K562 (cell line): ENCODE measurements around the gene ACR. TPM values are rescaled to one million over a fixed set of nuclear protein-coding genes. Genes with fewer than 3 reads are reported as not detected.
"Not testable (repeated sequence)": the region's sequence is repeated elsewhere in the genome, so short reads cannot be mapped to it uniquely, and the experiment has no call there.

Source experiments
- ATAC-seq: fragments of 200-7000 bp; cut with Tn5 transposase; 3 replicates; pipeline ENCODE4 v1.9.1; 2020; ENCODE audit warnings: moderate library complexity
- BruUV-seq: library from RNA; stranded (reverse); fragments of 400-500 nt; replicated peaks from 2 replicates; lab custom pipeline; 2021; lab: Mats Ljungman, UMichigan
- CTCF ChIA-PET: fragments of 300-600 bp; formaldehyde crosslinking; extraction: SDS; loops from one replicate; lab custom pipeline; 2021; ENCODE audit warnings: low intra/inter-chr PET ratio; lab: Yijun Ruan, JAX
- POLR2A ChIA-PET: fragments of 300-600, 350-650 bp; sonication (Branson Sonifier 250); formaldehyde crosslinking; extraction: SDS; loops from one replicate; lab custom pipeline; 2021; ENCODE audit warnings: antibody characterized with exemption, inconsistent platforms; lab: Yijun Ruan, JAX
- DNase-seq, 4 experiments: peaks; one replicate each; pipeline versions ENCODE4 v3.0.0 to v3.0.0-alpha.2; 2011 to 2018; ENCODE audit warnings: low spot score in 3 of 4, mixed read lengths in 3 of 4; ENCODE audit errors: extremely low read depth in 1 of 4
- FAIRE-seq: peaks from 2 replicates; lab custom pipeline; 2011; peaks lifted over from hg19 to GRCh38; lab: Jason Lieb, UNC
- H2AFZ ChIP-seq: 2 replicates; pipeline ENCODE4 v1.6.0; 2011; ENCODE audit warnings: low read depth, low read length, control low read depth, inconsistent platforms
- H3K27ac ChIP-seq: fragments of 200-600 bp; 3 replicates; pipeline ENCODE4 v1.8.0; 2011; ENCODE audit warnings: low read depth, mild to moderate bottlenecking, control low read depth, inconsistent platforms, low read length, moderate library complexity, mixed read lengths; ENCODE audit errors: extremely low read depth
- H3K27me3 ChIP-seq, 2 experiments: fragments of 300-600 bp in 1 of 2; 2 replicates in 1 of 2; 3 replicates in 1 of 2; pipeline versions ENCODE4 v1.6.0 to v1.8.0; 2011; ENCODE audit warnings: inconsistent platforms in 2 of 2, low read length in 2 of 2, mild to moderate bottlenecking in 1 of 2, mixed read lengths in 1 of 2, moderate library complexity in 1 of 2; ENCODE audit not compliant: control insufficient read depth in 2 of 2, insufficient read depth in 2 of 2
- H3K36me3 ChIP-seq: fragments of 300-600 bp; 3 replicates; pipeline ENCODE4 v1.8.0; 2011; ENCODE audit warnings: mild to moderate bottlenecking, low read length, inconsistent platforms; ENCODE audit not compliant: control insufficient read depth, insufficient read depth
- H3K4me1 ChIP-seq, 2 experiments: fragments of 200-600 bp in 1 of 2; replicated peaks in 1 of 2; 2 replicates in 1 of 2; 3 replicates in 1 of 2; pipeline versions ENCODE4 v1.5.1 to v1.8.0; 2011; ENCODE audit warnings: inconsistent platforms in 2 of 2, low read length in 2 of 2, mild to moderate bottlenecking in 1 of 2, mixed read lengths in 1 of 2, moderate library complexity in 1 of 2; ENCODE audit not compliant: control insufficient read depth in 2 of 2, insufficient read depth in 2 of 2
- H3K4me2 ChIP-seq: 2 replicates; pipeline ENCODE4 v1.6.1; 2011; ENCODE audit warnings: low read length, control low read depth, inconsistent platforms, mixed read lengths; ENCODE audit not compliant: insufficient read depth
- H3K4me3 ChIP-seq: fragments of 200-600 bp; sonication (generic), shearing (Covaris generic); 2 replicates; pipeline ENCODE4 v1.5.1; 2016; ENCODE audit warnings: control low read depth, inconsistent platforms
- H3K79me2 ChIP-seq: fragments of 200-600 bp; 3 replicates; pipeline ENCODE4 v1.8.0; 2011; ENCODE audit warnings: low read length, inconsistent platforms; ENCODE audit not compliant: control insufficient read depth, insufficient read depth
- H3K9ac ChIP-seq, 2 experiments: 2 replicates each; pipeline versions ENCODE4 v1.6.0 to v1.6.1; 2011; ENCODE audit warnings: low read depth in 2 of 2, low read length in 2 of 2, control low read depth in 1 of 2, inconsistent platforms in 1 of 2, mild to moderate bottlenecking in 1 of 2, mixed read lengths in 1 of 2; ENCODE audit not compliant: insufficient read depth in 1 of 2
- H3K9me1 ChIP-seq: one replicate; pipeline ENCODE4 v1.6.0; 2011; ENCODE audit warnings: inconsistent platforms, mild to moderate bottlenecking, low read length, moderate library complexity; ENCODE audit not compliant: control insufficient read depth, insufficient read depth
- H3K9me3 ChIP-seq: replicated peaks from 2 replicates; pipeline ENCODE4 v1.5.1; 2011; ENCODE audit warnings: low read depth, low read length, inconsistent platforms; ENCODE audit not compliant: control insufficient read depth, insufficient read depth
- H4K20me1 ChIP-seq: replicated peaks from 2 replicates; pipeline ENCODE4 v1.6.1; 2011; ENCODE audit warnings: low read length, inconsistent platforms, mixed read lengths; ENCODE audit not compliant: control insufficient read depth, insufficient read depth
- CTCF ChIP-seq, 3 experiments: IDR thresholded peaks in 2 of 3; conservative IDR thresholded peaks in 1 of 3; 2 replicates each; pipeline ENCODE4 v1.5.1; 2011 to 2012; ENCODE audit warnings: low read length in 3 of 3, mild to moderate bottlenecking in 3 of 3, control low read depth in 2 of 3, improper control_type of control experiment in 1 of 3, inconsistent platforms in 1 of 3, low read depth in 1 of 3, mixed read lengths in 1 of 3, moderate library complexity in 1 of 3; ENCODE audit not compliant: insufficient read depth in 2 of 3
- SMC3 ChIP-seq: conservative IDR thresholded peaks from 2 replicates; pipeline ENCODE4 v1.6.1; 2011; ENCODE audit warnings: low read depth, low read length, improper control_type of control experiment; ENCODE audit not compliant: insufficient read depth
- WGBS: fragments of 100-300 bp; shearing (Covaris generic); methylation state at CpG from one replicate; pipeline ENCODE4 v1.1.6; 2016; ENCODE audit warnings: low coverage, mixed read lengths; ENCODE audit not compliant: insufficient coverage; ENCODE audit errors: missing lambda C conversion rate; 5-methylcytosine and 5-hydroxymethylcytosine counted together
- in situ Hi-C: fragments of 300-500 bp; cut with MboI; formaldehyde crosslinking; loops from 4 replicates; pipeline ENCODE4 v1.15.0; 2018; ENCODE audit warnings: inconsistent platforms, mixed read lengths
- intact Hi-C: fragments of 100-400 bp; cut with micrococcal nuclease; formaldehyde crosslinking; loops from 2 replicates; pipeline ENCODE4 v1.14.2; 2022
- polyA plus RNA-seq, 8 experiments: library from polyadenylated mRNA; depleted of rRNA in 4 of 8; stranded (reverse) in 5 of 8; unstranded in 3 of 8; fragments of >200 nt; fragmentation: Nextera tagmentation in 2 of 8; fragmentation: Illumina TruSeq in 1 of 8; extraction: Ambion mirVana in 2 of 8; extraction: Trizol in 1 of 8; gene quantifications; 2 replicates each; pipeline versions ENCODE4 v1.2.1 to v1.2.3, GENCODE V29; 2011 to 2014; ENCODE audit warnings: inconsistent platforms in 1 of 8, missing spikeins in 1 of 8
- total RNA-seq, 7 experiments: library from RNA; depleted of rRNA in 6 of 7; stranded (reverse); fragments of >200 nt in 6 of 7; fragmentation: Illumina TruSeq in 2 of 7; extraction: Trizol in 2 of 7; gene quantifications; 2 replicates each; pipeline versions ENCODE4 v1.2.1 to v1.2.3, GENCODE V29; 2011 to 2021; ENCODE audit warnings: low replicate concordance in 1 of 7

The ACR gene
- total and polyA plus RNA-seq, 9 of the 15 experiments (the other 6 are each of a cell fraction or from before 2014, with no cell fraction given) = not detected

- FAIRE-seq, CTCF ChIA-PET, H3K4me1 ChIP-seq, H3K27me3 ChIP-seq, H3K4me3 ChIP-seq, H3K27ac ChIP-seq, BruUV-seq, H3K9me3 ChIP-seq, intact Hi-C loops, H4K20me1 ChIP-seq, H3K9ac ChIP-seq, H3K4me2 ChIP-seq, H3K79me2 ChIP-seq, H3K9me1 ChIP-seq, H2AFZ ChIP-seq, H3K36me3 ChIP-seq, in situ Hi-C loops: not testable (repeated sequence)
- TF ChIP-seq CTCF (IDR thresholded peaks at IDR 0.05 in 2 of 3, conservative IDR thresholded peaks at IDR 0.05 in 1 of 3; ENCODE audit: insufficient read depth in 2 of 3, low read depth in 1 of 3, low read length in 3 of 3) (peak; percentile 53 to 70 (median 59); a peak in 5 of 6 replicates), SMC3 (0 out of 2 replicates have a peak, but pooled peaks have one; percentile 19)
- POLR2A ChIA-PET = interaction anchor here (0.6 kb wide), 2 partner anchors 37 to 59 kb away, joined by 3 read pairs; no protein-coding TSS in a partner anchor
- 15% methylated on average over 8 of the region's 12 CpGs for WGBS
- peak; percentile 35 to 71 (median 38) for DNase-seq
- peak; percentile 99 for ATAC-seq
These were observed 37.1 kb downstream of the ACR start for GRCh38 chr22:50775132-50775531.

- H3K79me2 ChIP-seq, CTCF ChIA-PET, H4K20me1 ChIP-seq, H3K27ac ChIP-seq, H3K9ac ChIP-seq, H2AFZ ChIP-seq, in situ Hi-C loops, H3K9me1 ChIP-seq, POLR2A ChIA-PET, DNase-seq, H3K4me2 ChIP-seq, H3K9me3 ChIP-seq, H3K27me3 ChIP-seq, intact Hi-C loops, H3K4me3 ChIP-seq, ATAC-seq, FAIRE-seq, H3K4me1 ChIP-seq, BruUV-seq, H3K36me3 ChIP-seq: not testable (repeated sequence)
- 68% methylated on average over 4 of the region's 5 CpGs for WGBS
These were observed 39.6 kb downstream of the ACR start for GRCh38 chr22:50777631-50778030.

DNA sequence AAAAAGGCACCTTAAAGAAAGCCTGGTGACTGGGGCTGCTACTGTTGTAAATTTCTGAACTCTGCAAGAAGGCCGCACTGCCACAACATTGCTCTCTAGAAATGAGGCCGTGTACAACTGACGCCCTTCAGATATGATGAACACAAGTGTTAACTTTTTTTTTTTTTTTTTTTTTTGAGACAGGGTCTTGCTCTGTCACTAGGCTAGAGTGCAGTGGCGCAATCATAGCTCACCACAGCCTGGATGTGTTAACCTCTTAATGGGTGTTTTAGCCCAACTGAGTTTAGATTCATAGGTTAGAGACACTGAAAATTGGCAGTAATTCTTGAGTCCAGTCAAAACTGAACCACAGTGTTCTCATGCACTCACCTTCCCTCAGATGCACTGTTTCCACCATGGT is 42.2 kb downstream of the ACR start:
- in situ Hi-C loops, H3K9me1 ChIP-seq: not testable (repeated sequence)

More for the DNA sequence above, 42.2 kb downstream of the ACR start:
- H3K79me2 ChIP-seq, ATAC-seq, H3K4me2 ChIP-seq, H4K20me1 ChIP-seq, DNase-seq, POLR2A ChIA-PET, H3K27me3 ChIP-seq, BruUV-seq, CTCF ChIA-PET, H3K9ac ChIP-seq, intact Hi-C loops, H3K27ac ChIP-seq, H2AFZ ChIP-seq, H3K36me3 ChIP-seq, H3K4me1 ChIP-seq, H3K9me3 ChIP-seq, H3K4me3 ChIP-seq, FAIRE-seq: not testable (repeated sequence)
- WGBS = 100% methylated on average over 2 of the region's 4 CpGs
